Natural killer cell (primary cell): Measurements from ENCODE around the gene ANKS3. TPM values are rescaled to one million over a fixed set of nuclear protein-coding genes. Genes with fewer than 3 reads are reported as not detected.
A peak's percentile ranks its signal among the peaks of the same experiment; 100 is the strongest.

Experiments used
- ATAC-seq, 3 donors: fragments of 150-1000 bp in 2 of 3; fragments of 200-7000 bp in 1 of 3; cut with Tn5 transposase; 1 replicate in 1 of 3; 2 replicates in 2 of 3; pipeline ENCODE4 v1.10.0; 2021; ENCODE audit warnings: mild to moderate bottlenecking in 2 of 3, moderate library complexity in 2 of 3
- DNase-seq, 2 donors: peaks; one replicate each; pipeline versions ENCODE4 v3.0.0 to v3.0.0-alpha.2; 2013 to 2021; ENCODE audit warnings: mixed read lengths in 1 of 2
- H3K27ac ChIP-seq: one replicate; pipeline ENCODE4 v1.5.1; 2013; ENCODE audit warnings: mild to moderate bottlenecking, low read length
- H3K27me3 ChIP-seq: one replicate; pipeline ENCODE4 v1.6.1; 2013; ENCODE audit warnings: low read length; ENCODE audit not compliant: control insufficient read depth, insufficient read depth
- H3K36me3 ChIP-seq: one replicate; pipeline ENCODE4 v1.6.1; 2013; ENCODE audit warnings: low read length; ENCODE audit not compliant: control insufficient read depth, insufficient read depth
- H3K4me1 ChIP-seq: one replicate; pipeline ENCODE4 v1.6.1; 2013; ENCODE audit warnings: low read length; ENCODE audit not compliant: control insufficient read depth, insufficient read depth
- H3K4me3 ChIP-seq: one replicate; pipeline ENCODE4 v1.5.1; 2013; ENCODE audit warnings: low read length
- H3K9me3 ChIP-seq: one replicate; pipeline ENCODE4 v1.6.1; 2013; ENCODE audit warnings: low read length; ENCODE audit not compliant: control insufficient read depth, insufficient read depth
- H3K27ac Mint-ChIP-seq, 2 donors: one replicate each; pipeline ENCODE4 v1.8.0; 2022; ENCODE audit warnings: mild to moderate bottlenecking in 2 of 2, mixed read lengths in 2 of 2, moderate library complexity in 1 of 2
- H3K27me3 Mint-ChIP-seq, 2 donors: one replicate each; pipeline ENCODE4 v1.8.0; 2022; ENCODE audit warnings: low read depth in 2 of 2, mixed read lengths in 2 of 2
- H3K36me3 Mint-ChIP-seq: one replicate; pipeline ENCODE4 v1.8.0; 2022; ENCODE audit warnings: mixed read lengths
- H3K4me1 Mint-ChIP-seq, 2 donors: one replicate each; pipeline ENCODE4 v1.8.0; 2022; ENCODE audit warnings: mixed read lengths in 2 of 2
- H3K4me3 Mint-ChIP-seq: one replicate; pipeline ENCODE4 v1.8.0; 2022; ENCODE audit warnings: mild to moderate bottlenecking, moderate library complexity, mixed read lengths
- H3K9me3 Mint-ChIP-seq, 2 donors: one replicate each; pipeline ENCODE4 v1.8.0; 2022; ENCODE audit warnings: mixed read lengths in 2 of 2
- CTCF ChIP-seq: fragments of 200-600 bp; IDR thresholded peaks from one replicate; pipeline ENCODE4 v1.8.0; 2022; ENCODE audit warnings: antibody characterized with exemption
- WGBS: methylation state at CpG from one replicate; pipeline ENCODE4 v1.1.7; 2013; ENCODE audit warnings: missing lambda C conversion rate; ENCODE audit not compliant: insufficient coverage; 5-methylcytosine and 5-hydroxymethylcytosine counted together
- intact Hi-C: fragments of 100-400 bp; cut with micrococcal nuclease; formaldehyde crosslinking; loops from one replicate; pipeline ENCODE4 v1.14.2; 2022
- total RNA-seq, 4 donors: library from RNA; stranded (reverse); fragments of 120-200 nt in 1 of 4; gene quantifications; one replicate each; pipeline versions ENCODE4 v1.2.3 to v1.2.4, GENCODE V29; 2013 to 2022

Gene ANKS3
- total RNA-seq, 3 donors from 2014 or later (not counting 1 experiment from before 2014, with no cell fraction given), result 19.7 to 20.8 (median 20.5) TPM

DNA sequence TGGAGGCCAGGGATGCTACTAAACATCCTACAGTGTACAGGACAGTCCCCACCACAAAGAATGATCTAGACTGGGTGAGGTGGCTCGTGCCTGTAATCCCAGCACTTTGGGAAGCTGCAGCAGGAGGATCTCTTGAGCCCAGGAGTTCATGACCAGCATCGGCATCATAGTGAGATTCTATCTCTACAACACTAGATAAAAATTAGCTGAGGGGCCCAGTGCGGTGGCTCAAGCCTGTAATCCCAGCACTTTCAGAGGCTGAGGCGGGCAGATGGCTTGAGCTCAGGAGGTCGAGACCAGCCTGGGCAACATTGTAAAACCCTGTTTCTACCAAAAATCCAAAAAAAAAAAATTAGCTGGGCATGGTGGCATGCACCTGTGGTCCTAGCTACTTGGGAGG is 38.3 kb upstream of the ANKS3 start:
- WGBS, result 90% methylated on average over 5 of the region's 5 CpGs
- Histone ChIP-seq H3K4me3 (no peak overlapping the region), H3K27ac (no peak overlapping the region), H3K27me3 (no peaks in the 10 kb centered on the region), H3K4me1 (peaks cover 18% of the 10 kb centered on the region), H3K9me3 (no peaks in the 10 kb centered on the region), H3K36me3 (no peaks in the 10 kb centered on the region)
- H3K36me3 Mint-ChIP-seq, result no peaks in the 10 kb centered on the region
- DNase-seq (no peak), ATAC-seq (no peak)
- no peaks in the 10 kb centered on the region for H3K9me3 Mint-ChIP-seq
- H3K4me1 Mint-ChIP-seq, result peaks cover 16 to 19% of the 10 kb centered on the region in 2 donors
- no peak overlapping the region for H3K4me3 Mint-ChIP-seq
- intact Hi-C loops, result no loop called here
- no peak overlapping the region for H3K27ac Mint-ChIP-seq
- no peak for TF ChIP-seq CTCF
- H3K27me3 Mint-ChIP-seq, result no peaks in the 10 kb centered on the region

DNA sequence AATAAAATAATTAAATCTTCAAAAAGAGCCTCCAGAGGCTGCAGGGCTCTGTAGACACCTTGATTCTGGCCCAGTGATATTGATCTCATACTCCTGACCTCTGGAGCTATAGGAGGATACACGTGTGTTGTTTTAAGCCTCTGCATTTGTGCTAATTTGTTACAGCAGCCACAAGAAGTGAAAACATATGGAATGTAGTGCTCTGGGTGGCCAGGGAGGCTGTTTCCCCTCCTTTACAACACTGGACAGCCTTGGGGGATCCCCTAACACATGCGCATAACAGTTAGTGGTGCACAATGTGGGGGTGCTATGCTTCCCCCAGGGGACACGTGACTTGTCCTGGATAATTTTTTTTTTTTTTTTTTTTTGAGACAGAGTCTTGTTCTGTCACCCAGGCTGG is 37.6 kb upstream of the ANKS3 start:
- H3K9me3 ChIP-seq, result no peaks in the 10 kb centered on the region
- H3K4me3 ChIP-seq, result no peak overlapping the region
- intact Hi-C loops, result no loop called here
- 62% methylated on average over 2 of the region's 3 CpGs for WGBS
- peaks cover 22% of the 10 kb centered on the region for H3K4me1 ChIP-seq
- peak in 1 of 2 donors; percentile 19 for DNase-seq
- Mint-ChIP-seq H3K9me3 (no peaks in the 10 kb centered on the region), H3K4me3 (no peak overlapping the region), H3K27ac (no peak overlapping the region), H3K4me1 (peaks cover 20 to 24% of the 10 kb centered on the region in 2 donors), H3K27me3 (no peaks in the 10 kb centered on the region), H3K36me3 (no peaks in the 10 kb centered on the region)
- H3K27ac ChIP-seq, result no peak overlapping the region
- H3K36me3 ChIP-seq, result no peaks in the 10 kb centered on the region
- no peaks in the 10 kb centered on the region for H3K27me3 ChIP-seq
- no peak for ATAC-seq
- TF ChIP-seq CTCF, result no peak

GRCh38 chr16:4769306-4769638 is 35.2 kb upstream of the ANKS3 start:
- Mint-ChIP-seq H3K36me3 (no peaks in the 10 kb centered on the region), H3K27ac (peak overlapping the region; percentile 86 to 88), H3K4me1 (peaks cover 30 to 34% of the 10 kb centered on the region in 2 donors), H3K27me3 (no peaks in the 10 kb centered on the region), H3K9me3 (no peaks in the 10 kb centered on the region), H3K4me3 (peak overlapping the region; percentile 51)
- DNase-seq, result no peak
- intact Hi-C loops, result loop anchor here (2.0 to 5.0 kb wide), 3 partner anchors 34 to 517 kb away; partner anchors contain the start of genes ANKS3, DNAAF8, GLYR1 and UBN1
- ATAC-seq, result no peak
- Histone ChIP-seq H3K27ac (no peak overlapping the region), H3K9me3 (no peaks in the 10 kb centered on the region), H3K36me3 (no peaks in the 10 kb centered on the region), H3K27me3 (no peaks in the 10 kb centered on the region), H3K4me1 (peaks cover 38% of the 10 kb centered on the region), H3K4me3 (no peak overlapping the region)
- TF ChIP-seq CTCF, result no peak
- 92% methylated on average over 7 of the region's 7 CpGs for WGBS
